Stromal cell of bone marrow (primary cell): ENCODE measurements around the gene TTC23.

Experiments used
- DNase-seq: peaks from one replicate; pipeline ENCODE4 v3.0.0-alpha.2; 2012; ENCODE audit warnings: low read depth

TTC23 gene

GRCh38 chr15:99165020-99165790 lies 84.2 kb downstream of the TTC23 start:
- DNase-seq = no peak

GRCh38 chr15:99164119-99164518 lies 85.3 kb downstream of the TTC23 start:
- no peak for DNase-seq

GRCh38 chr15:99163271-99164062 lies 85.9 kb downstream of the TTC23 start:
- no peak for DNase-seq

GRCh38 chr15:99158626-99159412 lies 90.6 kb downstream of the TTC23 start:
- DNase-seq = no peak

- DNase-seq = no peak
Observed at GRCh38 chr15:99157456-99157855, 91.9 kb downstream of the TTC23 start.

GRCh38 chr15:99155961-99156443 lies 93.4 kb downstream of the TTC23 start:
- DNase-seq = no peak

- DNase-seq = no peak
Observed at GRCh38 chr15:99154271-99154670, 95.1 kb downstream of the TTC23 start.

GRCh38 chr15:99153026-99153535 lies 96.3 kb downstream of the TTC23 start:
- DNase-seq = no peak

GRCh38 chr15:99151156-99151555 lies 98.2 kb downstream of the TTC23 start:
- no peak for DNase-seq

- DNase-seq = no peak
Observed at GRCh38 chr15:99149366-99149765, 100.0 kb downstream of the TTC23 start.

- no peak for DNase-seq
Observed at GRCh38 chr15:99148851-99149276, 100.5 kb downstream of the TTC23 start.

- no peak for DNase-seq
Observed at GRCh38 chr15:99146661-99147060, 102.7 kb downstream of the TTC23 start.

- no peak for DNase-seq
Observed at GRCh38 chr15:99145778-99146177, 103.6 kb downstream of the TTC23 start.

GRCh38 chr15:99145005-99145404 lies 104.4 kb downstream of the TTC23 start:
- DNase-seq = no peak

- peak; percentile 60 for DNase-seq
Observed at GRCh38 chr15:99143655-99144610, 105.4 kb downstream of the TTC23 start.

- no peak for DNase-seq
Observed at GRCh38 chr15:99143242-99143641, 106.1 kb downstream of the TTC23 start.

- no peak for DNase-seq
Observed at GRCh38 chr15:99142562-99142961, 106.8 kb downstream of the TTC23 start.

- no peak for DNase-seq
Observed at GRCh38 chr15:99141943-99142342, 107.4 kb downstream of the TTC23 start.

- no peak for DNase-seq
Observed at GRCh38 chr15:99140590-99140989, 108.8 kb downstream of the TTC23 start.

GRCh38 chr15:99139276-99139675 lies 110.1 kb downstream of the TTC23 start:
- no peak for DNase-seq

- DNase-seq = no peak
Observed at GRCh38 chr15:99138491-99138982, 110.8 kb downstream of the TTC23 start.
